Endothelial cell of umbilical vein (primary cell): ENCODE results near the gene CLIC4. TPM values are rescaled to one million over a fixed set of nuclear protein-coding genes. Genes with fewer than 3 reads are reported as not detected.

Experiments
- BruUV-seq: library from RNA; stranded (reverse); fragments of 400-500 nt; replicated peaks from 2 replicates; lab custom pipeline; 2021; lab: Mats Ljungman, UMichigan
- CTCF ChIA-PET: fragments of 300-600, 350-600 bp; sonication (Branson Sonifier 250); formaldehyde crosslinking; loops from one replicate; lab custom pipeline; 2021; ENCODE audit warnings: antibody characterized with exemption, inconsistent platforms; lab: Charles Lee
- POLR2A ChIA-PET: fragments of 300-600, 350-600 bp; sonication (Branson Sonifier 250); formaldehyde crosslinking; loops from one replicate; lab custom pipeline; 2021; ENCODE audit warnings: antibody characterized with exemption, inconsistent platforms; lab: Charles Lee
- DNase-seq: peaks from one replicate; pipeline ENCODE4 v3.0.0-alpha.2; 2011; ENCODE audit warnings: low read depth, low spot score
- FAIRE-seq: peaks from 2 replicates; lab custom pipeline; 2011; peaks lifted over from hg19 to GRCh38; lab: Jason Lieb, UNC
- H2AFZ ChIP-seq: 2 replicates; pipeline ENCODE4 v1.6.0; 2012; ENCODE audit warnings: low read depth, low read length, control low read depth, inconsistent platforms
- H3K27ac ChIP-seq: 2 replicates; pipeline ENCODE4 v1.5.1; 2011; ENCODE audit warnings: low read depth, mild to moderate bottlenecking, control low read depth, low read length, moderate library complexity; ENCODE audit not compliant: insufficient read depth
- H3K27me3 ChIP-seq, 2 experiments: 2 replicates each; pipeline versions ENCODE4 v1.6.0 to v1.6.1; 2011; ENCODE audit warnings: low read length in 2 of 2, mixed read lengths in 1 of 2; ENCODE audit not compliant: control insufficient read depth in 2 of 2, insufficient read depth in 2 of 2
- H3K36me3 ChIP-seq, 2 experiments: 2 replicates in 1 of 2; 3 replicates in 1 of 2; pipeline ENCODE4 v1.5.1; 2011; ENCODE audit warnings: low read length in 2 of 2, mild to moderate bottlenecking in 1 of 2, moderate library complexity in 1 of 2; ENCODE audit not compliant: control insufficient read depth in 2 of 2, insufficient read depth in 2 of 2; ENCODE audit errors: extremely low read depth in 1 of 2
- H3K4me1 ChIP-seq: 3 replicates; pipeline ENCODE4 v1.5.1; 2011; ENCODE audit warnings: mild to moderate bottlenecking, low read length; ENCODE audit not compliant: control insufficient read depth, insufficient read depth; ENCODE audit errors: extremely low read depth
- H3K4me2 ChIP-seq: 2 replicates; pipeline ENCODE4 v1.6.1; 2011; ENCODE audit warnings: low read length, control low read depth, mixed read lengths; ENCODE audit not compliant: insufficient read depth
- H3K4me3 ChIP-seq, 3 experiments: fragments of 200-600 bp in 1 of 3; sonication (generic), shearing (Covaris generic) in 1 of 3; replicated peaks in 1 of 3; 2 replicates each; pipeline ENCODE4 v1.5.1; 2011 to 2016; ENCODE audit warnings: control low read depth in 3 of 3, low read length in 3 of 3, mild to moderate bottlenecking in 2 of 3, inconsistent platforms in 1 of 3, low read depth in 1 of 3, moderate library complexity in 1 of 3; ENCODE audit not compliant: insufficient read depth in 1 of 3
- H3K79me2 ChIP-seq: 2 replicates; pipeline ENCODE4 v1.6.0; 2012; ENCODE audit warnings: low read length, inconsistent platforms; ENCODE audit not compliant: control insufficient read depth, insufficient read depth
- H3K9ac ChIP-seq: replicated peaks from 2 replicates; pipeline ENCODE3; 2011; ENCODE audit warnings: low read length, control low read depth; ENCODE audit not compliant: insufficient read depth; ENCODE audit errors: extremely low read depth
- H3K9me1 ChIP-seq: replicated peaks from 3 replicates; pipeline ENCODE4 v1.6.0; 2011; ENCODE audit warnings: mild to moderate bottlenecking, low read length; ENCODE audit not compliant: control insufficient read depth, insufficient read depth; ENCODE audit errors: extremely low read depth
- H3K9me3 ChIP-seq: replicated peaks from 2 replicates; pipeline ENCODE4 v1.5.1; 2012; ENCODE audit warnings: low read length, inconsistent platforms; ENCODE audit not compliant: control insufficient read depth, insufficient read depth
- H4K20me1 ChIP-seq: replicated peaks from 2 replicates; pipeline ENCODE3; 2011; ENCODE audit warnings: mild to moderate bottlenecking, low read length; ENCODE audit not compliant: control insufficient read depth, insufficient read depth; ENCODE audit errors: extremely low read depth
- CTCF ChIP-seq, 2 donors: IDR thresholded peaks; 1 replicate in 1 of 2; 2 replicates in 1 of 2; pipeline ENCODE4 v1.5.1; 2011; ENCODE audit warnings: low read length in 2 of 2, mild to moderate bottlenecking in 2 of 2, moderate library complexity in 2 of 2, control low read depth in 1 of 2, inconsistent platforms in 1 of 2, low read depth in 1 of 2; ENCODE audit not compliant: insufficient read depth in 1 of 2; ENCODE audit errors: extremely low read depth in 1 of 2
- EZH2 ChIP-seq: IDR thresholded peaks from 2 replicates; pipeline ENCODE4 v1.6.1; 2012; ENCODE audit warnings: borderline replicate concordance, low read depth, mild to moderate bottlenecking, moderate library complexity, low read length, inconsistent platforms; ENCODE audit not compliant: severe bottlenecking
- FOS ChIP-seq: IDR thresholded peaks from 2 replicates; pipeline ENCODE4 v1.6.1; 2011; ENCODE audit warnings: mild to moderate bottlenecking, low read length, moderate library complexity, borderline replicate concordance; ENCODE audit not compliant: insufficient read depth
- GATA2 ChIP-seq: IDR thresholded peaks from 2 replicates; pipeline ENCODE4 v1.7.0; 2011; ENCODE audit warnings: low read depth, mild to moderate bottlenecking, moderate library complexity, mixed read lengths, low read length; ENCODE audit not compliant: insufficient read length, insufficient read depth
- JUN ChIP-seq: IDR thresholded peaks from 2 replicates; pipeline ENCODE4 v1.6.1; 2011; ENCODE audit warnings: borderline replicate concordance, low read depth; ENCODE audit not compliant: insufficient read length, insufficient read depth
- MAX ChIP-seq: IDR thresholded peaks from 2 replicates; pipeline ENCODE4 v1.6.1; 2011; ENCODE audit not compliant: insufficient read depth, insufficient read length
- MYC ChIP-seq: IDR thresholded peaks from one replicate; pipeline ENCODE4 v1.6.1; 2011; ENCODE audit warnings: mild to moderate bottlenecking, low read depth, low read length
- POLR2A ChIP-seq: IDR thresholded peaks from 2 replicates; pipeline ENCODE4 v1.6.1; 2012; ENCODE audit warnings: low read depth, mild to moderate bottlenecking, control low read depth, low read length
- POLR2AphosphoS5 ChIP-seq: IDR thresholded peaks from 2 replicates; pipeline ENCODE4 v1.6.1; 2012; ENCODE audit warnings: low read depth, mild to moderate bottlenecking, control low read depth, low read length, moderate library complexity; ENCODE audit not compliant: insufficient read depth
- dilution Hi-C: fragments of 300-500 bp; cut with MboI; formaldehyde crosslinking; loops from one replicate; pipeline ENCODE4 v1.15.0; 2019; ENCODE audit warnings: low sequenced_read_pairs; ENCODE audit not compliant: extremely low pct_ligation_motif_present
- intact Hi-C: fragments of 100-400 bp; cut with micrococcal nuclease; formaldehyde crosslinking; loops from one replicate; pipeline ENCODE4 v1.10.0; 2022
- polyA plus RNA-seq, 4 experiments: library from polyadenylated mRNA; depleted of rRNA in 3 of 4; stranded (reverse) in 3 of 4; unstranded in 1 of 4; fragments of >200 nt; gene quantifications; 2 replicates each; pipeline versions ENCODE4 v1.2.1 to v1.2.3, GENCODE V29; 2011 to 2012; ENCODE audit warnings: missing spikeins in 1 of 4
- total RNA-seq: library from RNA; stranded (reverse); gene quantifications from 2 replicates; pipeline ENCODE4 v1.2.3, GENCODE V29; 2021

Gene CLIC4
- total and polyA plus RNA-seq, 2 donors (not counting 3 experiments of a cell fraction or from before 2014, with no cell fraction given): 97.5 to 330 TPM

GRCh38 chr1:24872061-24872850 lies 127.0 kb downstream of the CLIC4 start:
- ChIA-PET POLR2A (no interaction called here), CTCF (no interaction called here)
- Histone ChIP-seq H3K9me3 (no peaks in the 10 kb centered on the region), H3K27me3 (peaks cover 7 to 16% of the 10 kb centered on the region in 2 experiments), H3K36me3 (no peaks in the 10 kb centered on the region), H3K9ac (no peak overlapping the region), H3K4me2 (no peak overlapping the region), H3K27ac (no peak overlapping the region), H3K4me3 (no peak overlapping the region), H3K4me1 (no peaks in the 10 kb centered on the region), H3K9me1 (no peaks in the 10 kb centered on the region), H3K79me2 (no peaks in the 10 kb centered on the region), H2AFZ (no peak overlapping the region), H4K20me1 (no peaks in the 10 kb centered on the region)
- FAIRE-seq: no peak
- TF ChIP-seq MAX (no peak), POLR2A (no peak), MYC (no peak), GATA2 (no peak), JUN (no peak), CTCF (IDR thresholded peaks at IDR 0.05; ENCODE audit: extremely low read depth in 1 of 2, insufficient read depth in 1 of 2, low read depth in 1 of 2, low read length in 2 of 2) (no peak), EZH2 (no peak), POLR2AphosphoS5 (no peak), FOS (no peak)
- DNase-seq: no peak
- dilution Hi-C loops (no loop called here), intact Hi-C loops (no loop called here)
- no TSS peak for BruUV-seq
